HG02981 (cell line): Measurements from ENCODE around the gene SETD1B.
A peak's percentile ranks its signal among the peaks of the same experiment; 100 is the strongest.

Experiments used
- ATAC-seq: cut with Tn5 transposase; IDR thresholded peaks from one replicate; pipeline ENCODE4 v1.9.1; 2021; ENCODE audit warnings: mild to moderate bottlenecking, moderate library complexity; ENCODE audit not compliant: unreplicated experiment

The SETD1B gene

DNA sequence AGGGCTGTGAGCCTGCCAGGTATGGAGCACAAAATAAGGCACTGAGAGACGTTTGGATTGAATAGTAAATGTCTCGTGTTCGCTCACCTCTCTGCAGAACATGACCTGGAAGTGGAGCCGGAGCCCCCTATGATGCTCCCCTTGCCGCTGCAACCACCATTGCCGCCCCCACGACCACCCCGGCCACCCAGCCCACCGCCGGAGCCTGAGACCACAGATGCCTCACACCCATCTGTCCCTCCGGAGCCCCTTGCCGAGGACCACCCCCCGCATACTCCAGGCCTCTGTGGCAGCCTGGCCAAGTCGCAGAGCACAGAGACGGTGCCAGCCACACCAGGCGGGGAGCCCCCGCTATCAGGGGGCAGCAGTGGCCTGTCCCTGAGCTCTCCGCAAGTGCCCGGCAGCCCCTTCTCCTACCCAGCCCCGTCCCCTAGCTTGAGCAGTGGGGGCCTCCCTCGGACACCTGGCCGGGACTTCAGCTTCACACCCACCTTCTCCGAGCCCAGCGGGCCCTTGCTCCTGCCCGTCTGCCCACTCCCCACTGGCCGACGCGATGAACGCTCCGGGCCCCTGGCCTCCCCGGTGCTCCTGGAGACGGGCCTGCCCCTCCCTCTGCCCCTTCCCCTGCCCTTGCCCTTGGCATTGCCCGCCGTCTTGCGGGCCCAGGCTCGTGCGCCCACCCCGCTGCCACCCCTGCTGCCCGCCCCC, 18.7 kb downstream of the SETD1B start:
- no peak for ATAC-seq

DNA sequence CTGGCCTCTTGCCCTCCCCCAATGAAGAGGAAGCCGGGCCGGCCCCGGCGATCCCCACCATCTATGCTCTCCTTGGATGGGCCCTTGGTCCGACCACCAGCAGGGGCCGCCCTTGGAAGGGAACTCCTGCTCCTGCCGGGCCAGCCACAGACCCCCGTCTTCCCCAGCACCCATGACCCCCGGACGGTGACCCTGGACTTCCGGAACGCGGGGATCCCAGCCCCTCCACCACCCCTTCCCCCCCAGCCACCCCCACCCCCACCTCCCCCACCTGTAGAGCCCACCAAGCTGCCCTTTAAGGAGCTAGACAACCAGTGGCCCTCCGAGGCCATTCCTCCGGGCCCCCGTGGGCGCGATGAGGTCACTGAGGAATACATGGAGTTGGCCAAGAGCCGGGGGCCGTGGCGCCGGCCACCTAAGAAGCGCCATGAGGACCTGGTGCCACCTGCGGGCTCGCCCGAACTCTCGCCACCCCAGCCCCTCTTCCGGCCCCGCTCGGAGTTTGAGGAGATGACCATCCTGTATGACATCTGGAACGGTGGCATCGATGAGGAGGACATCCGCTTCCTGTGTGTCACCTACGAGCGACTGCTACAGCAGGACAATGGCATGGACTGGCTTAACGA, 19.4 kb downstream of the SETD1B start:
- no peak for ATAC-seq

DNA sequence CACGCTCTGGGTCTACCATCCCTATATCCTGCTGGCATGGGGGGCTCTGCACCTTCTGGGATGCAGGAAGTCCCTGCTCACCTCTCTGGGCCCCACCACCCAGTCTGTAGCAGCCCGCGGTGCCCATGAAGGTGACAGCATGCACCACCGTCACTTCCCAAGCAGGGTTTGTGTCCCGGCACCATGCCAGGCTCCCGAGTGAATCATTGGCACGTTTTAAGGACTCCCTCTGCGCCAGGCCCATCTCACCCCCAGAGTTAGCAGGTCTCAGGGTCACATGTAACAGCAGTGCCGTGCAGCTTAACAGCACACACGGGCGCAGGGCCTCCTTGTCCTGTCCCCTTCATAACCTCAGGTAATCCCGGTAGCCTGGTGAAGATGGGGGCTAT, 19.9 kb downstream of the SETD1B start:
- no peak for ATAC-seq

DNA sequence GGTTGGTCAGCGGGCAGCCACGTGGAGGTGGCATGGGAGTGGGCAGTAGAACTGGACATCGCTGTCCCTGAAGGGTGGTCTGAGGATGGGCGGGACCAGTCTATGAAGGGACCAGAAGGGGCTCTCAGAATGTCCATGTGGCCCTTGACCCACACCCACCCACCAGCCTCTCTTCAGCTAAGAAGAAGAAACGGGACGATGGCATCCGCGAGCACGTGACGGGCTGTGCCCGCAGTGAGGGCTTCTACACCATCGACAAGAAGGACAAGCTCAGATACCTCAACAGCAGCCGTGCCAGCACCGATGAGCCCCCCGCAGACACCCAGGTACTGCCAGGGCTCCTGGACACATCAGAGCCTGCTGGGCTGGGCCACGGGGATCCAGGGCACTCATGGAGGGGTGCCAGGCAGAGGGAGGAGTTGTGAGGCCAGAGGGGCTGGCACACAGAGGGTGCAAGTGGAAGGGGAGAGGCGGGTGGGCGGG, 21.3 kb downstream of the SETD1B start:
- no peak for ATAC-seq

DNA sequence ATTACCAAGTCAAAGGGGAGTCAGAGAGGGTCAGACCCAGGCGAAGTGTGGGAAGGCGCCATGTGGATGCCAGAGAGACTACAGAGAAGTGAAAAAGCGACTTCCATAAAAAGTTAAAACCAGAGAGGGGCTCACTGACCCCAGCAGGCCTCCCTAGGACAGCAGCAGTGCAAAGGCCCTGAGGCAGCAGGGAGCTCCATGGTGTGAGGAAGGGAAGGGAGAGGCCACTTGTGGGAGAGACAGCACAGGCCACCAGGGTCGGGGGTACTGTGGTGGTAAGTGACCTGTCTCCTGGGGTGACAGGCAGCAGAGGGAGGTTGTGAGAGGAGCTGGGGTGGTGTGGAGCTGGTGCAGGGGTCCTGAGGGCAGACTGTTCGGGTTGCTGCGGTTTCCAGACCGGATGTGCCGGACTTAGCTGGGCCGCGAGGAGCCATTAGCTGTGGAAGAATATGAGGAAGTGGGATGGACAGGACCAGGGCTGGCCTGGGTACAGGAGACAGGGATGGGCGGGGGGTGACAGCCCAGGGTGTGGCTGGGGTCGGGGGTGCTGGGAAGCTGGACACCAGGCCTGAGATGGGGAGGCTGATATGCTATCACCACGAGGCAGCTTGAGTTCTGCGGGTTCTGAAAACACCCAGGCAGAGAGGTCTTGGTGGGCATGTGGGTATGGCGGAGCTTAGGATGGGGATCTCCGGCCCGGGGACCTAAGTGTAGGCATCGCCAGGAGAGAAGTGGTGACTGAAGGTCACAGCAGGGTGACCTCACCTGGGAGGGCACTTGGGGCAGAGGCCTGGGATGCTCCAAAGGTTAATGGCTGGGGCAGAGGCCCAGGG, 22.7 kb downstream of the SETD1B start:
- no peak for ATAC-seq

DNA sequence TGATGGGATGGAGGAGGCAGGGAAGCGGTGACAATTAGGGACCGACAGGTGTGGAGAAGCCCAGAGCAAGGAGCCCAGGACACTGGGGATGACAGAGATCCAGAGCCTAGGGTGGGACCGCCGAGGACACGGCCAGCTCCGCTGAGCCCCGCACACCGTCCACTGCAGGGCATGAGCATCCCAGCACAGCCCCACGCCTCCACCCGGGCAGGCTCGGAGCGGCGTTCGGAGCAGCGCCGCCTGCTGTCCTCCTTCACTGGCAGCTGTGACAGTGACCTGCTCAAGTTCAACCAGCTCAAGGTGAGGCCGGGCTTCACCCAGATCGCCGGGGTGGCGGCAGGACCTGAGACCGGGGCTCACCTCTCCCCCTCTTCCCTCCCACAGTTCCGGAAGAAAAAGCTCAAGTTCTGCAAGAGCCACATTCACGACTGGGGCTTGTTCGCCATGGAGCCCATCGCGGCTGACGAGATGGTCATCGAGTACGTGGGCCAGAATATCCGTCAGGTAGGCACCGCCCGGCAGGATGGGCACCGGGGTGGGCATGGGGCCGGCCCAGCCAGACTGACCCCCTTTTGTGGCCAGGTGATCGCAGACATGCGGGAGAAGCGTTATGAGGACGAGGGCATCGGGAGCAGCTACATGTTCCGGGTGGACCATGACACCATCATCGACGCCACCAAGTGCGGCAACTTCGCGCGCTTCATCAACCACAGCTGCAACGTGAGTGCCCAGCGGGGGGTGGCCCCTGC, 23.7 kb downstream of the SETD1B start:
- ATAC-seq = no peak

DNA sequence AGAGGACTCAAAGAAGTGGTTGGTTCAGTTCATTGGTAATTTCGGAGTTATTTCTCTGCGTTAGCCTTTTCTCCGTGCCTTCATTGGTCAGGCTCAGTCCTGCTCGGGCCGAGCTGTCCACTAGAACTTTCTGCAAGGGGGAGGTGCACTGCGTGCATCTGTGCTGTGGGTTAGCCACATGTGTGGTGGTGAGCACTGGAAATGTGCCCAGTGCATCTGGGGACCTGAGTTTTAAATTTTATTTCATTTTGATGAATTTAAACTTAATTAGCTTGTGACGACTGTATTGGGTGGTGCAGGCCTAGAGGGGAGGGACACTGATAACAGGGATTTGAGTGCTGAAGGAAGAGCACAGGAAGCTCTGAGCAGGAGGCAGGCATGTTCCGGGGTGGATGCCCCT, 24.5 kb downstream of the SETD1B start:
- ATAC-seq = no peak

DNA sequence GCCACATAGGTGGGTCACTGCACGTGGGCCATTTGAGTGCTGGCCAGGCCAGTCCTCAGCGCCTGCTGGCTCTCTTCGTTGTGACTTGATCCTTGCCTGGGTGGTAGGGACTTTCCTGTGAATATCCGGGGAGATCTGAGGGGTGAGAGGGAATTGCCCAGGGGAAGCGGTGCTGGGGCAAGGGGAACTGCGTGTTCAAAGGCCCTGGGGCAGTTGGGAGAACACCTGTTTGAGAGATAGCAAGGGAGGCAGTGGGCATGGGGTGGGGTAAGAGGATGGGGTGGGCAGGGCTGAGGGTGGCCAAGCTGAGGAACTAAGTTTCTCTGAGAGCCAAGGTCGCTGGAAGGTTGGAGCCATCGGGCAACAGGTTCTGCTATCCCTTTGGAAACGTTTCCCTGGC, 25.0 kb downstream of the SETD1B start:
- ATAC-seq = no peak

DNA sequence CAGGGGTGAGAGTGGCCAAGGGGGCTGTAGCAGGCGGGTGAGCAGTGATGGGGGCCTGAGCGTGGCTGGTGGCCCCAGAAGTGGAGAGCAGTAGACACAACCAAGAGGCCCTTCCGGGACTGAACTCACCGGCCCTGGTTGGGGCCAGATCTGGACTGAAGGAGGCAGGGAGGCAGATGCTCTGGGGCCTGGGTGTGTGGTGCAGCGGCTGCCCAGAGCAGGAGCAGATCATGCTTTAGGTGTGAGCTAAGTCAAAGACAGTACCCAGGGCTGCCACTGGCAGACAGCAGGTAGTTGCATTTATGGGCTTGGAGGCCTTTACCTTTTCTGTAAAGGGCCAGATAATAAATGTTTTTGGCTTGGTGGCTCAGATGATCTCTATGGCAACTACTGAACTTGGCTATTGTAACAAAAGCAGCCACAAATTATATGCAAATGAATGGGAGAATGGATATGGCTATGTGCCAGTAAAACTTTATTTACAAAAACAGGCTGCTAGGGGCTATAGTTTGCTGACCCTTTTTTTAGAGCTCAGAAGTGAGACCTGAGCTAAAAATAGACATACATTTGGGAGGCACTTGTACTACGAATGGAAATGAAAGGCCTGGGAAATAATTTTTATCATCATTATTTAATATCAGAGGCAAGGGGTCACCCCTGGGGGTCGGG, 25.6 kb downstream of the SETD1B start:
- no peak for ATAC-seq

DNA sequence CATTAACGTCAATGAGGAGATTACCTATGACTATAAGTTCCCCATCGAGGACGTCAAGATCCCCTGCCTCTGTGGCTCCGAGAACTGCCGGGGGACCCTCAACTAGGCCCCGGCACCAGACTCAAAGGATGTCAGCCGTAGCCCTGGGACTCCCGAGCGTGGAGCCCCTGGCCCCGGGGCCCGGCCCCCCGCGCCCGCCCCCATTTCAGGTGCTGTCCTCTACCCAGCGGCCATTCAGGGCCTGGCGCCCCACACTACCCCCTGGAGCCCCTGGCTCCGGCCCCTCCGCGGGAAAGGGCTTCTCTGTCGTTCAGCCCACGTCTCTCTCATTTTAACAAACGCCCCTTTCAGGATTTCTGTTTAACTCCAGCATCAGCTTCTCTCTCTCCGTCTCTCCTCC, 26.3 kb downstream of the SETD1B start:
- ATAC-seq = no peak

DNA sequence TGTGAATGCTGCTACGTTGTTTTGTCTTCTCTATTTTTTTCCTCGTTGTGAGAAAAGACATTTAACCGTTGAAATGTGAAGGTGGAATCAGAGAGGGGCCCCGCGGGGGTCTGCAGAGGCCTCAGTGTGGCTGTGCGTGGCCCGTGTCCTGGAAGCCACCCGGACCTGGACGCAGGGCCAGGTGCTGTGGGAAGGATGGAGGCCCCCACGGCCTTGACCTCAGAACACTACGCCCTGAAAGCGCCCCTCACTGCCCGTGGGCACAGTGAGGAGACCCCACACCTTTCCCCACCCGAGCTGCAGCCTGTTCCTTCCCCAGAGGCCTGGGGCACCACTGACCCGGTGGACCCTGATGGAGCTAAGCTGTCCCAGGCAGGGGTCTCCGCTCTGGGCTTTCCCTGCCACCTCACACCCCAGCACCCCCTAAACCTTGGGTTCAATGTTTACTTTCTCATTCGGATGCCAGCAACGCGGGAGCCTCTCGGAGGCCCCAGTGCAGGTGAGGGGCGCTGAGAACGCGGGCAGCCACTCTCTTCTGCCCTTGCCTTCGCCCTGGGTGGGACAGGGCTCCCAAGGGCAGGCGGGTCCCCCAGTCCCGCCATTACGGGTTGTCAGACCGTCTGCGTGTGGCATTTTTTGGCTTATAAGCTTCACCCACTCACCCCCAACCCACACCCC, 26.9 kb downstream of the SETD1B start:
- no peak for ATAC-seq

DNA sequence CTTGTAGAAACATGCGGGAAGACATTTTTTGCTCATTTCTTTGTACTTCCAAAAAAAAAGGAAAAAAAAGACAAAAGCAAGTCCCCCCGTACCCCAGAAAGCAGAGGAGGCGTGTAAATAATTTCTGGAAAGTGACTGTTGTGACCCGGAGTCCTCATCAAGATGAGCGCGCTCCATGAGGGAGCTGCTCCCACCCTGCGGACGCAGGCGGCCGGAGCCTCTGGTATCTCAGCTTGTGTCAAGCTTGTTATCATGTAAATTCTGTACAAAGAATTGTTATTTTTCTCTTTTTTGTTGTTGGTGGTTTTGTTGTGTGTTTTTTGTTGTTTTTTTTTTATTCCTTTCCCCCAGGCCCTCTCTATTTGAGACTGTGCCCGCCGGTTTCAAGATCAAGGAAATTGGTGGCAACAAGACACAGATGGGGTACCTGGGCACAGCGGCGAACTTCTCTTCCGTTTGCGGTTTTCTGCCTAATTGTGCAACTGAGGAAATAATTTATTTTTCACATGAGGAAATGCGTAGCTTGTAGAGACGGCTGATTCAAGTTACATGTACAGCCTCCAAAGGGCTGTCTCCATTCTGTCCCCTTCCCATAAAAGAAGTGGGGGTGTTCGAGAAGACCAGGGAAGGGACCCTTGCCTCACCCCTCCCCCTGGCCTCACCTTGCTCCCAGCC, 27.9 kb downstream of the SETD1B start:
- no peak for ATAC-seq

DNA sequence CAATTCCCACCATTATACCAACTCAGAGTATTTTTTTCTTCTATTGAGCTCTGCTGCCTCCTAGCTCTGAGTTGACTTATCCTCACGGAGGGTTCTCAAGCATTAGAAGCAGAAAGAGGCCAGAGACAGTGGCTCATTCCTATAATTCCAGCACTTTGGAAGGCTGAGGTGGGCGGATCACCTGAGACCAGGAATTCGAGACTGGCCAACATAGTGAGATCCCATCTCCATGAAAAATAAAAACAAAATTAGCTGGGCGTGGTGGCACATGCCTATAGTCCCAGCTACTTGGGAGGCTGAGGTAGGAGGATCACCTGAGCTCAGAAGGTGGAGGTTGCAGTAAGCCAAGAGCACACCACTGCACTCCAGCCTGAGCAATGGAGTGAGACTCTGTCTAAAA, 33.9 kb downstream of the SETD1B start:
- ATAC-seq = no peak

DNA sequence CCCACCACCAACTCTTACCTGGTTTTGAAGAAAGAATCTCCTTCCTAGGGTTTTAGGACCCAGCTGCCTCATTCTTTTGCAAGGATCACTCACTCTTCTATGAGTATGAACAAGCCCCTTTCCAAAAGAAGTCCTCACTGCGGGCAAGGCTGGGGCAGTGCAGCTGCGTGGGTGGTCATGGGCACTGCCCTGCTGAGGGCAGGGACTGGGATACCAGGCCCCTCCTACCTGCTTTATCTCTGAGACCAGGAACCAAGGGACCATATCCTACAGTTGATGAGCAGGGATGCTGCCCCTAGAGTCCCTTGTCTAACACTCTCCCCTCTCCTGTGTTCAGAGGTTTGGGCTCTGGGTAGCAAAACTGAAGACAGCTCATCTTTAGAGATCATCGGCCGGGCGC, 34.3 kb downstream of the SETD1B start:
- no peak for ATAC-seq

DNA sequence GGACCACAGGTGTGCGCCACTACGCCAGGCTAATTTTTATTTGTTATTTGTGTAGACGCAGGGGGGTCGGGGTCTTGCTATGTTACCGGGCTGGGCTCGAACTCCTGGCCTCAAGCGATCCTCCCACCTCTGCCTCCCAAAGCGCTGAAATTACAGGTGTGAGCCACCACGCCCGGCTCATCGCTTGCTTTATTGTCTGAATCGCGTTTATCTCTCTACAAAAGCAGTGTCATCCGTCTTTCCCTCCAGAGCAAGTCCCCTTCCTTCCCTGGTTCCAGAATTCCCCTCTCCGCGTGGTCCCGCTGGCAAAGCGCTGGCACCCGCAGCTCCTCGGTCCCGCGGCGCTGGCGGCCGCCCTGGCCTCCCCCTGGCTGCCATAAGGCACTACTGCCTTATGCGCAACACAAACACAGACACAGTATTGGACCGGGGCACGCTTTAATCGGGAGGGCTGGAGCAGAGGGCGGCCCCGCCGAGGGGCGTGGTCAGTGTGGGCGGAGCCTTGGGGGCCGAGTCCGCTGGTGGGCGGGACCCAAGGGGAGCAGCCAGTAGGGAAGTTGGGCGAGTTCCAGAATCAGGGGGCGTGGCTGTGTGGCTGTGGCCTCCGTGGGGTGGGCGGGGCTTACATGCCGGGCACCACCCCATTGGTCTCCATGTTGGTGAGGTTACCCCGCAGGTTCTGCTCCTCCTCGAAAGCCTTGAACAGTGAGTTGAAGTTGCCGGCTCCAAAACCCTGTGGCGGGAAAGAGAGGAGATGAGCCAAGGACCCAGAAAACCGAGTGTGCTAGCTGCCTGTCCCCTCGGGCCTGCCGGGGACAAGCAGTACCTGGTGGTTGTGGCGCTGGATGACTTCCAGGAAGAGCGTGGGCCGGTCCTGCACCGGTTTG, 35.5 kb downstream of the SETD1B start:
- peak; percentile 95 for ATAC-seq

DNA sequence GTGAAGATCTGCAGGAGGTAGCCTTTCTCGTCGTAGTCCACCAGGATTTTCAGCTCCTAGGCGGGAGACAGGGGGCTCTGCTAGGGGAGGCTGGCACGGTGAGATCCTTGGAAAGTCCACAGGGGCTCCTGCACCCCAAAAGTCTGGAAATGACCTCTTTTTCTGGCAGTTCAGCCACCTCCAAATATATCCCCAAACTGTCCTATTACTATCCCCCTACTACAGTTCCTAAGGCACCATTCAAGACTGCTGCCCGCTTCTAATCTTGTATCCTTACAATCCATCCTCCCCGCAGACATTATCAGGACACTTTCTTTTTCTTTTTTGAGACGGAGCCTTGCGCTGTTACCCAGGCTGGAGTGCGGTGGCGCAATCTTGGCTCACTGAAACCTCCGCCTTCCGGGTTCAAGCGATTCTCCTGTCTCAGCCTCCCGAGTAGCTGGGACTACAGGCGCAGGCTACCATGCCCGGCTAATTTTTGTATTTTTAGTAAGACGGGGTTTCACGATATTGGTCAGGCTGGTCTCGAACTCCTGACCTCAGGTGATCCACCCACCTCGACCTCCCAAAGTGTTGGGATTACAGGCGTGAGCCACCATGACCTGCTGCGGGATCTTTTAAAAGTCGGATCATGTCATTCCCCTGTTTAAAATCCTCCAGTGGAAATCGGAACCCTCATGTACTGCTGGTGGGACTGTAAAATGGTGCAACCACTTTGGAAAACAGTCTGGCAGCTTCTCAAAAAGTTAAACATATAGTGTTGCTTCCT, 36.4 kb downstream of the SETD1B start:
- ATAC-seq = no peak

DNA sequence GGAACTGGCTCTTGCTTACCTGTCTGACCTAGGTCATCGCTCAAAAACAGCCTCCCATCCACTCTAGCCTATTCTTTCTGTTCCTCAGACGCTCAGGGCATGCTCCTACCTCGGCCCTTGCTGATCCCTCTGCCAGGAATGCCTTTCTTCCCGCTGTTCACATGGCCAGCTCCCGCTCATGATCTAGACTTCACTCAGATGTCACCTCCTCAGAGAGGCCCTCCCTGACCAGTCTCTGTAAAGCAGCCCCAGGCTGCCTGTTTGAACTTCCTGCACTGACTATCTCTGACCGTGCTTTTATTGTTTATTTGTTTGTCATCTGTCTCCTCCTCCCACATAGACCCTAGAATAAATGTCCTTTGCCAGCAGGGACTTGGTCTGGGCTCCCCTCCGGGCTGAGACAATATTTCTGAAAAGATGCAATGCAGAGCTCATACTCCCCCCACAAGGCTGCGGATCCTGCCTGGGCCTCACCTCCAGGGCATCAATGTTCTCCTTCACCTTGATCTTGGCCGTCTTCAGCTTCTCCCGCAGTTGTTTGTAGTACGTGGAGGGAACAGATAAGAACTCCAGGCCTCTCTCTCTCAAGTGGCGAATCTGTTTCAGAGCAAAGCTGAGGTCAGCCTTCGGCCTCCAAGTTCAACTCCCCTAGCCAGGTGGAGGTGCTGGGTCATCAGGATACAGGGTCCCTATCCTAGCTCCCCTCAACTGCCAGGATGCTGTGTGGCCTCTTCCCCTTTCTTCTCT, 39.6 kb downstream of the SETD1B start:
- no peak for ATAC-seq
